ACC112 (cell line): Measurements from ENCODE around the gene TXNDC15.
A peak's percentile ranks its signal among the peaks of the same experiment; 100 is the strongest.
"Not testable (repeated sequence)": the region's sequence is repeated elsewhere in the genome, so short reads cannot be mapped to it uniquely, and the experiment has no call there.

Experiments
- H2AFZ ChIP-seq: fragments of 200-600 bp; sonication (generic); one replicate; pipeline ENCODE4 v1.6.0; 2017; ENCODE audit warnings: antibody characterized with exemption, low read length; ENCODE audit not compliant: unreplicated experiment
- H3K27ac ChIP-seq: fragments of 200-600 bp; sonication (generic); 2 replicates; pipeline ENCODE4 v1.5.1; 2014; ENCODE audit warnings: low read depth, mild to moderate bottlenecking, antibody characterized with exemption, low read length, moderate library complexity
- H3K27me3 ChIP-seq: fragments of 200-600 bp; sonication (generic); 2 replicates; pipeline ENCODE4 v1.6.1; 2014; ENCODE audit warnings: mild to moderate bottlenecking, antibody characterized with exemption, low read length, moderate library complexity, mixed read lengths; ENCODE audit not compliant: insufficient read depth
- H3K36me3 ChIP-seq: fragments of 200-600 bp; sonication (generic); 2 replicates; pipeline ENCODE4 v1.6.1; 2016; ENCODE audit warnings: mild to moderate bottlenecking, antibody characterized with exemption, low read length, moderate library complexity, mixed read lengths; ENCODE audit not compliant: insufficient read depth
- H3K4me1 ChIP-seq: fragments of 200-600 bp; sonication (generic); one replicate; pipeline ENCODE4 v1.6.1; 2016; ENCODE audit warnings: low read length, mixed read lengths; ENCODE audit not compliant: insufficient read depth, unreplicated experiment, control insufficient read depth
- H3K4me3 ChIP-seq: fragments of 200-600 bp; sonication (generic); 2 replicates; pipeline ENCODE4 v1.5.1; 2014; ENCODE audit warnings: mild to moderate bottlenecking, low read depth, low read length
- H3K79me2 ChIP-seq: fragments of 200-600 bp; sonication (generic); one replicate; pipeline ENCODE4 v1.6.0; 2016; ENCODE audit warnings: low read length; ENCODE audit not compliant: control insufficient read depth, unreplicated experiment, insufficient read depth

The TXNDC15 gene

DNA sequence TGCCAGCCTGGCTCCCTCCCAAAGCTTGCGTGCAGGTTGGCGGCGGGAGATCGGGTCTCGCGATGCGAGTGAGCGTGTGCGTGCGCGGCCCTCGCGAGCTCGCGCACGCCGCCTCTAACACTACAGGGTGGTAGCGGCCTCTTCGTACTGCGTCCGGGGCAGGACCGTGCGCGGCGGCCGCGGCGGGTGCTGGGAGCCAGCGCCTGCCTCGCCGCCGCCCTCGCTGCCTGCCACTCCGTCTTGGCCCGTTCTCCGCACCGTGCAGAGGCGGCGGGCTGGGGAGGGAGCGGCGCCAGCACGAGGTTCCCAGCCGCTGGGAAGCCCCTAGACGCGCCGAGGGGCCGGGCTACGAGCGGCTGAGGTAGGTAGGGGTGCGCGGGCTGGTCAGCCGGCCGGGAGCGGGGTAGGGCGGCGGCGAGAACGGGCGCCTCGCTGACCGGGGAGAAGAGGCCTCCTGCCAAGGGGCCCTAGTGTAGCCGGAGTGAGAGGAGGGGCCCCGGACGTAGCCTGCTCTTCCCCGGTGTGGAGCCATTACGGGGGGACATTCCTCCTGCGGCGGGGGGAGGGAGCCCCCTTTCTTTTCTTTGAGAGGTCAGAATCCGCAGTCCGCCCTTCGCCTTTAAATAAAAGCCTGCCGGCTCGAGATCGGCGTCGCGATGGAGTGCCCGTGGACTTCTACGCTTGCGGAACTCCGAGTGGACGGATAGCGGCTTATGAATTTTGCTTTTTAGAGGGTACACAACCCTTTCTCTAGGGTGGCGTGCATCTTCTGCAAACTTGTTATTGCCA, 28.1 kb upstream of the TXNDC15 start, which contains the start of gene C5orf24:
TSS of gene C5orf24 (plus strand) at position 117 of the 789 bp plus-strand sequence. CDS start 8,933 bp downstream, outside the sequence.
- peaks cover 28% of the 10 kb centered on the region for H3K4me1 ChIP-seq
- peaks cover 29% of the 10 kb centered on the region for H3K79me2 ChIP-seq
- H2AFZ ChIP-seq = peak within 1 kb of the TSS; percentile 64
- no peaks in the 10 kb centered on the region for H3K36me3 ChIP-seq
- peak within 1 kb of the TSS; percentile 86 for H3K27ac ChIP-seq
- H3K27me3 ChIP-seq = no peaks in the 10 kb centered on the region
- peak within 1 kb of the TSS; percentile 88 for H3K4me3 ChIP-seq

DNA sequence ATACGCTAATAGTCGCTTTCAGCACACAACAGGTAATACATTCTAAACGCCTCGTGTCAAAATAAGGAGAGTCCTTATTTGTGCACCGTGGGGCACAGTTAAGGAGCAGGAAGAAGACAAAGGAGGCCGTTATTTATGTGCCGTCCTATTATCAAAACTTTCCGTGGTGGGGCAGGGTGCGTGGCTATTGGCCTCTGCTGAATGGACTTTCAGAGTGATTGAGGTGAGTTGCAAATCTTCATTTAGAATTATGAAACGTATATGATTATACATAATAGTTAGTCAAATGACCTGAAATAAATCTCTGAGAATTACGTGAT, 27.6 kb upstream of the TXNDC15 start:
- Histone ChIP-seq H3K4me3 (peak overlapping the region; percentile 88), H2AFZ (peak overlapping the region; percentile 64), H3K4me1 (peaks cover 34% of the 10 kb centered on the region), H3K27ac (peak overlapping the region; percentile 86), H3K36me3 (no peaks in the 10 kb centered on the region), H3K79me2 (peaks cover 34% of the 10 kb centered on the region), H3K27me3 (no peaks in the 10 kb centered on the region)

DNA sequence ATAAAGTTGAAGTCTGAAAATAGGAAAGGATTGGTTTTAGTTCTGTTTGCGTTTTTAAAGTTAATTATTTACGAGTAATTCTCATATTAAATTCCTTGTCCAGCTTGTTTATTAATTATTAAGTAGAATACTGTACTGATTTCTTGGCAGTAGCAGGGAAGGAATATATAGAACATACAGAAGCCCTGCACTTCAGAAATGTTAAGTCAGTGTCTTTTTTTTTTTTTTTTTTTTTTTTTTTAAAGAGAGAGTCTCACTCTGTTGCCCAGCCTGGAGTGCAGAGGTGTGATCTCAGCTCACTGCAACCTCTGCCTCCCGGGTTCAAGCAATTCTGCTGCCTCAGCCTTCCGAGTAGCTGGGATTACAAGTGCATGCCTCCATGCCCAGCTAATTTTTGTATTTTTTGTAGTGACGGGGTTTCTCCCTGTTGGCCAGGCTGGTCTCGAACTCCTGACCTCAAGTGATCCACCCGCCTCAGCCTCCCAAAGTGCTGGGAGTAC, 24.7 kb upstream of the TXNDC15 start:
- H2AFZ ChIP-seq, H3K4me3 ChIP-seq, H3K27ac ChIP-seq, H3K27me3 ChIP-seq, H3K36me3 ChIP-seq: not testable (repeated sequence)
- Histone ChIP-seq H3K79me2 (peaks cover 54% of the 10 kb centered on the region), H3K4me1 (peaks cover 27% of the 10 kb centered on the region)

DNA sequence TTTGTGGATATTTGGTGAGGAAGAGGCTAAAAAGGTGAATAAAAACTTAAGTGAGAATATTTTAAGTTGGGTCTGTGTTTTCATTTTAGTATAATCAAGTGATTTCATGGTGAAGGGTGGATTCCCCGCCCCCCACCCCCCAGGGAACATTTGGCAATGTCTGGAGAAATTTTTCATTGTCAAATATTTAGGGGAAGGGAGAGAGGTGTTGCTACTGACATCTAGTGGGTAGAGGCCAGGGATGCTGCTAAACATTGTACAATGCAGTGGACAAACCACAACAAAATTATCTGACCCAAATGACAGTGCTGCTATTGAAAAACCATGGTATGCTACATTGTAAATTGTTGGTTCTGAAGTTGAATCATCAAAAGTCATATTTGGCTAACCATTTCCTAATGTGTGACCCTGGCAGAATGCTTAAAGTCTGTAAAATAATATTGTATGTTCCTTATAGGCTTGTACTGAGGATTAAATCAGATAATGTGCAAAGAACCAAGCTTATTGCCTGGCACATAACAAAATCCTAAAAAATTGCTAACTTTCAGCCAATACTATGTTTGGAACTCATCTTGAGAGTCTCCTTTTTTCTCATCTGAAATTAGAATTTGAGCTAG, 22.8 kb upstream of the TXNDC15 start:
- Histone ChIP-seq H3K27ac (peak overlapping the region; percentile 55), H3K36me3 (peaks cover 23% of the 10 kb centered on the region), H3K4me3 (no peak overlapping the region), H3K79me2 (peaks cover 51% of the 10 kb centered on the region), H3K4me1 (peaks cover 20% of the 10 kb centered on the region), H2AFZ (no peak overlapping the region), H3K27me3 (no peaks in the 10 kb centered on the region)

DNA sequence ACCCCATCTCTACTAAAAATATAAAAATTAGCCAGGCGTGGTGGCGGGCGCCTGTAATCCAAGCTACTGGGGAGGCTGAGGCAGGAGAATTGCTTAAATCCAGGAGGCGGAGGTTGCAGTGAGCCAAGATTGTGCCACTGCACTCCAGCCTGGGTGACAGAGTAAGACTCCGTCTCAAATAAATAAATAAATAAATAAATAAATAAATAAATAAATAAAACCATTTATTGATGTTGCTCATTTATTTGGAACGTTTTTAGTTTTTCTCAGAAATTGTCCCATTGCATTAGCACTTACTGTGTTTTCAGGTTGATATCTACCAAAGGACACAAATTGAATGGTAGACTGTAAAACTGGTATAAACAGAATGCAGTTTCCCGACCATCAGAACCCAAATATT, 17.7 kb upstream of the TXNDC15 start:
- H3K79me2 ChIP-seq = peaks cover 21% of the 10 kb centered on the region
- H3K27me3 ChIP-seq, H2AFZ ChIP-seq, H3K4me1 ChIP-seq, H3K4me3 ChIP-seq, H3K27ac ChIP-seq: not testable (repeated sequence)
- peaks cover 23% of the 10 kb centered on the region for H3K36me3 ChIP-seq

DNA sequence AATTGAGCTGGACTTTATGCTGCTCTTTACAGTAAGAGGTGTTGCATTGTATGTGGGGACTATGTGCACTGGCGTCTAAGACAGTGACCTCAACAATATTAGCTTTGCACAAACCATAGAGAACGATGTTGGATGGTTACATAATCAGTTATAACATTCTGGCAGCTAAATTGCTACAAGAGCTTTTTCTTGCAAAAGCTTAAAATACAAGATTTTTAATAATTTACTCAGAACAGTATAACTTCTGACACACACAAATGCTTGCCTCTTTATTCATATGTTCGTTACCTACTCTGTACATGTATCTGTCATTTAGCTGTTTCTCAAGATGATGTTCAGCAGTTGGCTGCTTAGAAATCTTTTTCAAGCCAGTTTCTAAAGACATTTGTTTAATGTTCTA, 16.8 kb upstream of the TXNDC15 start:
- peaks cover 12% of the 10 kb centered on the region for H3K79me2 ChIP-seq
- H3K36me3 ChIP-seq = peaks cover 21% of the 10 kb centered on the region
- H2AFZ ChIP-seq = no peak overlapping the region
- H3K27ac ChIP-seq = no peak overlapping the region
- H3K4me3 ChIP-seq = no peak overlapping the region
- no peaks in the 10 kb centered on the region for H3K27me3 ChIP-seq
- no peaks in the 10 kb centered on the region for H3K4me1 ChIP-seq

DNA sequence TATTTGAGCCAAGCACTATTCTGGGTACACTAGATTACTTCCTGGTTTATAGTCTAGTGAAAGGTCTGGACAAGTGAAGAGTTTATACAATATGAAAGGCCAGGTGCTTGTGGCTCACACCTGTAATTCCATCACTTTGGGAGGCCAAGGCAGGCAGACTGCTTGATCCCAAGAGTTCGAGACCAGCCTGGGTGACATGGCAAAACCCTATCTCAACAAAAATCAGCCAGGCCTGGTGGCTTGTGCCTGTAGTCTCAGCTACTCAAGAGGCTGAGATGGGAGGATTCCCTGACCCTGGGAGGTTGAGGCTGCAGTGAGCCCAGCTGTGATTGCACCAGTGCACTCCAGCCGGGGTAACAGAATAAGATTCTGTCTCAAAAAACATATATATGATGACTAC, 9.5 kb upstream of the TXNDC15 start:
- H3K27me3 ChIP-seq = no peaks in the 10 kb centered on the region
- H3K36me3 ChIP-seq = no peaks in the 10 kb centered on the region
- H3K4me3 ChIP-seq = no peak overlapping the region
- no peak overlapping the region for H2AFZ ChIP-seq
- no peaks in the 10 kb centered on the region for H3K79me2 ChIP-seq
- no peaks in the 10 kb centered on the region for H3K4me1 ChIP-seq
- H3K27ac ChIP-seq = no peak overlapping the region

DNA sequence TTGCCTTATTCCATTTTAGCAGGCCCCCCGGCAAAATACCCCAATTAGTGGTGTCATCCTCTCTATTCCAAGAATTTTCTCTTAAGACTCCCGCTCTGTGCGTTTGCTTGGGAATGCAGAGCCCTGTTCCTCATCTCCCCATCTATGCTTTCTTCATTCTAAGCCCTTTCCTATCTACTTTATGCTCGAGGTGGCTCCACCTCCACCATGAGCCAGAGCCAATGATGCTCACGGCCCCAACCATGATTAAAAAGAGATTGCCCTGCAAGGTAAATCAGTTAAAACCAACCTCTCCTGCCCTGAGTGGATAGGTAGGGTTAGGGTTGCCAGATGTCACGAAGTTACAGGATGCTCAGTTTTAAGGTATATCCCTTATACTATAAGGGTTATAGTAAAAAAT, 677 bp upstream of the TXNDC15 start:
- H3K4me3 ChIP-seq = peak overlapping the region; percentile 90
- no peaks in the 10 kb centered on the region for H3K36me3 ChIP-seq
- peak overlapping the region; percentile 93; the same call in 1 of the 2 replicates for H3K27ac ChIP-seq
- no peaks in the 10 kb centered on the region for H3K27me3 ChIP-seq
- H2AFZ ChIP-seq = peak overlapping the region; percentile 99
- H3K4me1 ChIP-seq = peaks cover 12% of the 10 kb centered on the region
- peaks cover 24% of the 10 kb centered on the region for H3K79me2 ChIP-seq

DNA sequence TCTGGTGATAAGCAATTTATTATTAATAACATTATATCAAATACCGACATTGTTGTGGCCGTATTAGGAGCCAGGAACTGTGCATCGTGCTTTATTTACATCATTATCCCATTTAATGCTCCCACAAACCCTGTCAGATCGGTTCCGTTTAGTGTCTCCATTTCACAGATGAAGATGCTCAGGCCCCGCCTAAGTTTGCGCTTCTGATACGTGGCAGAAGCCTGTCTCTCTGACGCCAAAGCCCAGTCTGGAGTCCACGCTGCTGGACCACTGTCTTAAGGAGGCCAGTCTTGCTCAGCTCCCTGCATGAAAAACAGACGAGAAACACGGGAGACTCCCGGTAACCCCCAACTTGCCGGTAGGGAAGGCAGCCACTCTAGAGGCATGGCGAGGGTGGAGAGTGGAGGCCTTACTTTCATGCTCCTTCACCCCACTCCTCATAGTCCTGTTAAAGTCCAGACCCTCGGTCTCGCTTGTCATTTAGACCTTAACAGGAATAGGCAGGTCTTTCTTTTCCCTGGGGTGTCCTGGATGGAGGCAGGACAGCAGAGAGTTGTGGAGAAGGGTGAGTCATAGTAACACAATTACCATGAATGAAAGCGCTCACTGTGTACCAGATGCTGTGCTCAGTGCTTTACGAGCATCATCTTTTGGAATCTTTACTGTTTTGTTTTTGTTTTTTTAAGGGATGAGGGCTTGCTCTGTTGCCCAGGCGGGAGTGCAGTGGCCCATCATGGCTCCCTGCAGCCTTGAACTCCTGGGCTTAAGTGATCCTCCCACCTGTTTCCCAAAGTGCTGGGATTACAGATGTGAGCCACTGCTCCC, 872 bp downstream of the TXNDC15 start:
- Histone ChIP-seq H3K79me2 (peaks cover 34% of the 10 kb centered on the region), H3K4me3 (peak overlapping the region; percentile 90), H2AFZ (peak overlapping the region; percentile 99), H3K4me1 (peaks cover 12% of the 10 kb centered on the region), H3K27me3 (no peaks in the 10 kb centered on the region), H3K27ac (peak overlapping the region; percentile 93), H3K36me3 (no peaks in the 10 kb centered on the region)

DNA sequence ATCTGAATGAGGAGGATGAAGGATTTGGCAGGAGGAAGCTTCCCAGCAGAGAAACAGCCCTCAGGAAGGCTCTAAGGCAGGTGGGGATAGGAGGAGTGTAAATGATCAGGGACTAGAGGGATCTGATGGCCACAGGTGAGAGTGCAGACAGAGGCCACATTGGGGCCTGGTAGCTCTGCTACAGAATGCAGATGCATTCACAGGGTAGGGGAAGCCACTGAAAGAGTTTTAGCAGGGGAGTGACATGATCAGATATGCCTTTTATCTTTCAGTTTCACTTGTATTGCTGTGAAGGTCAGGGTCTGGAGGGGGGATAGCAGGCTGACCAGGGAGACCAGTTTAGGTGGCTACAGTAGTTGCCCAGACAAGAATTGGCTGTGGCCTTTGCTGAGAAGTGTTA, 3.0 kb downstream of the TXNDC15 start:
- peaks cover 41% of the 10 kb centered on the region for H3K79me2 ChIP-seq
- H3K27ac ChIP-seq = no peak overlapping the region
- no peaks in the 10 kb centered on the region for H3K27me3 ChIP-seq
- H3K4me1 ChIP-seq = peaks cover 12% of the 10 kb centered on the region
- no peak overlapping the region for H2AFZ ChIP-seq
- no peak overlapping the region for H3K4me3 ChIP-seq
- H3K36me3 ChIP-seq = no peaks in the 10 kb centered on the region
